IPS-NIHi7 (cell line): Measurements from ENCODE around the gene FHIP1B.

ENCODE experiments used
- DNase-seq: peaks from one replicate; pipeline ENCODE4 v3.0.0; 2012; ENCODE audit warnings: mixed read lengths; ENCODE audit errors: extremely low spot score

The FHIP1B gene

DNA sequence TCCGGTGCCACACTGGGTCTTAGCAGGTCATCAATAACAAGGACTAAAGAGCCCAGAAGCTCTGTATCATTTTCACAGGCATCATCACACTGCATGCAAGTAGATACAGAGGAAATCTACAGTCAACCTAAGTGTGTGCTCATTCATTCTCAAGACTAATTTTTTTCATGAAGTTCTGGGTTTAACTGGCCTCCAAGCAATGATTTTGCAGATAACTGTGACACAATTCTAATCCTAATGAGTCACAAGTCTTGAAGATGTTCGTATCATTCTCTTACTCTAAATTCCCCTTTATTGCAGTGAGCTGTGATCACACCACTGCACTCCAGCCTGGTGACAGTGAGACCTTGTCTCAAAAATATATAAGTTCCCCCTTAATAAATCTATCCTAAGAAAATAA is 33.0 kb downstream of the FHIP1B start:
- no peak for DNase-seq

DNA sequence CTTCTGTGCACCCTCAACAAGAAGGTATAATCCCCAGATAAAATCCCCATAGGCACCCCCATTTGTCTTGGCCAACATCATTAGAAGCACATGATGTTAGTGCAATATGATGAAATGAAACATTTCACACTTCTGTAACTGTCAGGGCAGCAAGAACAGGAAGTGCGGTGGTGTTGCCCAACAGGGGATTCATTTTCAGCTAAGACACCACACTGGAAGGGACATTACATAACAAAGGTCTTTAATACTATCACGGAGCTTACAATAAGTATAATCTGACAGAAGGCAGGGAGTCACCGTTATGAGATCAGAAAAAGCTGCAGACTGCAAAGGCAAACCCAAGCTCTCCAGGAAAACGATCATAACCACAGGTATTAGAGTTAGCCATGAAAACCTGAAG is 33.5 kb downstream of the FHIP1B start:
- no peak for DNase-seq

DNA sequence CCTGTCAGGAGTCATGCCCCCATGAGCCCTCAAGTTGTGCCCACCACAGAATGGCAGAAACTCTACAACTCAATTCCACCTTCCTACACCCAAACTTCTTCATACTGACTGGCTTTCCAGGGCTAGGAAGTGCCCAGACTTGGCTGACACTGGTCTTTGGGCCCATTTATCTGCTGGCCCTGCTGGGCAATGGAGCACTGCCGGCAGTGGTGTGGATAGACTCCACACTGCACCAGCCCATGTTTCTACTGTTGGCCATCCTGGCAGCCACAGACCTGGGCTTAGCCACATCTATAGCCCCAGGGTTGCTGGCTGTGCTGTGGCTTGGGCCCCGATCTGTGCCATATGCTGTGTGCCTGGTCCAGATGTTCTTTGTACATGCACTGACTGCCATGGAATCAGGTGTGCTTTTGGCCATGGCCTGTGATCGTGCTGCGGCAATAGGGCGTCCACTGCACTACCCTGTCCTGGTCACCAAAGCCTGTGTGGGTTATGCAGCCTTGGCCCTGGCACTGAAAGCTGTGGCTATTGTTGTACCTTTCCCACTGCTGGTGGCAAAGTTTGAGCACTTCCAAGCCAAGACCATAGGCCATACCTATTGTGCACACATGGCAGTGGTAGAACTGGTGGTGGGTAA is 35.1 kb downstream of the FHIP1B start, which contains the start of gene OR52W1:
OR52W1 (plus strand) TSS at position 51 of the 637 bp plus-strand sequence; CDS start at position 51, 0 bp downstream.
- DNase-seq: no peak

DNA sequence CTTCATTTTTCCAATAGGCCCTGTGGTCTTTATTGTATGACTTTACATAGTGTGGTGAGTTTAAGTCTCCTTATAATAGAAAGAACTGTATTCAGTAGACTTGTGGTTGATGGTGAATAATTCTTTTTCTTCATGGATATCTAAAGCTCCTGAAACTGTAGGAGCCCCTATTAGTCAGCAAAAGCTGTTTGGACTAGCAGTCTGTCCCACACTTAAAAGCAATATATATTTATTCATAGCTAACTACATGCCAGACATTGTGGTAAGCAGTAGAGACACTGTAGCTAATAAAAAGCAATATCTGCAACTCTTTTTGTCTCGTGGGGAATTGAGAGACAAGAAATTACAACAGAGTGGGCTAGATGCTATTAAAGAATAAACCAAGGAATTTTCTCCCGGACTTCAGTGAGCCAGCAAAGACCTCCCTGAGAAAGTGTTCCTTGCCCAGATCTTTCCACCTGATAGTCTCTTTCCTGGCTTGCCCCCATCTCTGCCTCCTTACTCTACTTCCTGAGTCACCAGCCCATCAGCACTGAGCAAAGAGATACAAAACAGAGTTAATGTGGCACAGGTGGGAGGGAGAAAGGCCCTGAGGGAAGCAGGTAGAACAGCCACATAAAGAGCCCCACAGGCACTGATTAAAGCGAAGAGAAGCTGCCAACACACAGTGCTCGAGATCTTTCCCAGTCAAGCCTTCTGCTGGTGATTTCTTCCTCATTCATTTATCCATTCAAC is 36.8 kb downstream of the FHIP1B start:
- peak; percentile 13 for DNase-seq

DNA sequence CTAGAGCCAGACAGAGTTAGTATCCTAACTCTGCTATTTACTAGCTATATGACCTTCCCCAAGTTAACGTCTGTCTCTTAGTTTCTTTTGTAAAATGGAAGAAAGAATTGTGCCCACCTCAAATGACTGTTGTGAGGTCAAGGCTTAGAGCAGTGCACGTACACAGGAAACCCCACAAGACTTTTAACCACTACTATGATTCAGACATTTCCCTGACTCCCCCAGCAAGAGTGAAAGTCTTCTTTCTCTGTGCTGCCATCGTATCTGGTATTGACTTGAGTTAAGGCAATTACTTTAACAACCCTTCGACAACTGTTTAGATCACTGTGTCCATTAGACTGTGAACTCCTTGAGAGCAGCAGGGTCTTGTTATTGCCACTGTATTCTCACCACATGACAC is 38.0 kb downstream of the FHIP1B start:
- no peak for DNase-seq

DNA sequence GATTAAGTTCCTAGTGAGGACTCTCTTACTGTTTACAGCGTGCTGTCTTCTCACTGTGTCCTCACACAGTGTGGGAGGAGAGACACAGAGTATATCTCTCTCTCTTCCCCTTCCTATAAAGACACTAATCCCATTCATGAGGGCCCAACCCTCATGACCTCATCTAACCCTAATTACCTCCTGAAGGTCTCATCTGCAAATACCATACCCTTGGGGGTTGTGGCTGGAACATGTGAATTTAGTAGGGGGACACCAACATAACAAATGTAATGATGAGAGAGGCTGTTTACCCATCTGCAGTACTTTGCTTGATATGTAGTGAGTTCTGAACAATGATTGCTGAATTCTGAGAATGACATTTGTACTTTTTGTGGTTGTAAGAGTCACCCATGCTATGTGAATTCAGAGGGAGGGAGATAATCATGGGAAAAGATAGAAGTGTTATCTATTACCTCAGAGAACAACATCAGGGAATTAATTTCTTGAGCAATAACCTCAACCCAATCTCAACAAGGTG is 40.3 kb downstream of the FHIP1B start:
- no peak for DNase-seq

DNA sequence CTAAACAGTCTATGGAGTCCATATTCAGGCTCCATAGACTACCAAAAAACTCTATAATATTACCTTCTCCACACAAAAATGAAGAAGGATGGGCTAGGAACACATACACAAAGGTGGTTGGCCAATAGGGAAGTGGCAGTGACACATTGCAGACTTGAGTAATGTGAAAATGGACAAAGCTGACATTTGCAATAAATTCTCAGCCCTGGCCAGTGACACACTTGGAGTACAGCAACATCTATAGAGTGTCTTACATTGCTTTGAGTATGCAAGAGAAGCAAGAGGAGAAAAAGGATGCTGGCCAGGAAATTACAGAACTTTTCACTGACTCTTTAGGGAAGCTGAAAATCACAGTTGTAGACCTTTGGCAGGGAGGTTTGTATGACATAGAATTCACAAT is 42.7 kb downstream of the FHIP1B start:
- no peak for DNase-seq

DNA sequence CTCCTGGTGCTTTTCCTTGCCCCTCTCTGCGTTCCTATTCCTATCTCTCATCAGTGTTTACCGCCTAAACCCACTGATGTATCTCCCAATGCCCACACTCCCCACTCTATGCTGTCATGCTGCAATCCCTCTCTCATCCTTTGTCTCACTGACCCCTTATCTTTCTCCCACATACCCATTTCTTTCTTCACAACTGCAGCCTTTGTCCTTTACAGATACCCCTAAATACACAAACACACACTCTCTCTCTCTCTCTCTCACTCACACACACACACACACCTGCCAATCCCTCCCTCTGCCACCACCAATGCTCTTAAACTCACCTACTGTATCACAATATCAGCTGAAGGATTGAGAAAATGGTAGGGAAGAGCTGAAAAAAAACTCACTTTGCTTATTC is 59.0 kb downstream of the FHIP1B start:
- DNase-seq: no peak

DNA sequence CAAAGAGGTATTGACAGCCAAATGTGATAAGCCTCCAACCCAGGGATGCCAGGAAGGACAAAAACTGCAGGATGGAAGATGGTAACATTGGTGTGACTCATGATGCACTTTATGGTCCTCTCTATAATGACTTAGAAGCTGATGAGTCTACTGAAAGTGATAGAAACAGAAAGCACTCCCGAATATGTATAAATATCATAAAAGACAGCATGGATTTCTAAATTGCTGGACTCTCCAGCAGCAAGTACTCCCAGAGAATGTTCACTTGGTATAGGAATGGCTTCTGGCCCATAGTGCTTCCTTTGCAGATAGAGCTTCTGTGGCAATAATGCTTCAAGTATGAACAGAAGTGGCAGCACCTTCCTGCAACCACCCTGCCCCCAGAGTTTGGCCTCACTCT is 64.2 kb downstream of the FHIP1B start, which contains the start of gene OR52B2:
OR52B2 (minus strand) TSS at position 101 of the 400 bp plus-strand sequence; CDS start at position 101, 0 bp downstream.
- DNase-seq: no peak
